Skeletal muscle satellite cell (primary cell): Measurements from ENCODE around the gene ATP4A.

Experiments used
- H3K27me3 ChIP-seq: 2 replicates; pipeline ENCODE4 v1.7.0; 2013; ENCODE audit warnings: low read length; ENCODE audit not compliant: control insufficient read depth, insufficient read depth
- H3K36me3 ChIP-seq: 2 replicates; pipeline ENCODE4 v1.7.0; 2013; ENCODE audit warnings: mild to moderate bottlenecking, control low read depth, low read length; ENCODE audit not compliant: insufficient read depth
- H3K4me1 ChIP-seq: 2 replicates; pipeline ENCODE4 v1.7.0; 2013; ENCODE audit warnings: low read length; ENCODE audit not compliant: control insufficient read depth, insufficient read depth
- H3K4me2 ChIP-seq: 2 replicates; pipeline ENCODE4 v1.7.0; 2013; ENCODE audit warnings: mild to moderate bottlenecking, low read length
- H3K4me3 ChIP-seq: 2 replicates; pipeline ENCODE4 v1.7.0; 2013; ENCODE audit warnings: low read length
- H3K9ac ChIP-seq: 2 replicates; pipeline ENCODE4 v1.7.0; 2013; ENCODE audit warnings: mild to moderate bottlenecking, low read depth, low read length, moderate library complexity
- H3K9me3 ChIP-seq: replicated peaks from 2 replicates; pipeline ENCODE4 v1.7.0; 2013; ENCODE audit warnings: mild to moderate bottlenecking, control low read depth, low read length

The ATP4A gene

DNA sequence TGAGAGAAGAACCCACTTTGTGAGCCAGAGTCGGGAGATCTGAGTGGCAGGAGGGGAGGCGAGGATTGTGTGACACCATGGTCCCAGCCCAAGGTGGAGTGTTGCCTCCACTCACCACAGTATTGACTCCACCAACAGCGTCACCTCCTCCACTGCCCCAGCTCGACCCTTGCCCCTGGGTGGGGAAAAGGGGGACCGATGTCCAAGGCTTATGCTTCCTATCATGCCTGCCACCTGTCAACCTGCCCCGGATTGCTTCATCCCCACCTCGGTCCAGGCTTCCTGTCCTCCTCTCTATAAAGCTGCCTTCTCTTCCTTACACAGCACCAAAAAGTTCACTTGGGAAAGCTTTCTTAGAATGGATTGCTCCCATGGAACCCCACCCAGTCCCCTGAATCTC lies 57.4 kb downstream of the ATP4A start:
- H3K36me3 ChIP-seq: no peaks in the 10 kb centered on the region
- peaks cover 11% of the 10 kb centered on the region for H3K4me1 ChIP-seq
- no peak overlapping the region for H3K4me2 ChIP-seq
- no peaks in the 10 kb centered on the region for H3K9me3 ChIP-seq
- H3K9ac ChIP-seq: no peak overlapping the region
- no peak overlapping the region for H3K4me3 ChIP-seq
- H3K27me3 ChIP-seq: peaks cover 79% of the 10 kb centered on the region

DNA sequence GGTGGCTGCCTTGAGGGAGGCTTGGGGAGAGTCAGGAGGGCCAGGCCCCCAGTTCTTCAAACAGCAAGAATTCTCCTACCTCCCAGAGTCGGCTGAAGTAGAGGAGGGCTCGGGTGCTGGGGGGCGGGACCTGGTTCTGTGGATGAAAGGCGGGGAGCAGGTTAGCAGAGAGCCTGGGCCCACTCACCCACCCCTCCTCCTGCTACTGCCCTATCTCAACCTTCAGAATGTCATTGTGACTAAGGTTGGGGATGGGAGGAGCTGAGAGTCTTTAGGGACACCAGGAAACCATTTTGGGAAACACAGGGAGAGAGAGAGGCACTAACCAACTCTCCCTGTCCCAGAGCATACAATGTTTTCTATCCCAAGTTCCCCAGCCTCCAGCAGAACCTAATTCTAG lies 60.7 kb downstream of the ATP4A start:
- no peaks in the 10 kb centered on the region for H3K36me3 ChIP-seq
- no peaks in the 10 kb centered on the region for H3K4me1 ChIP-seq
- H3K4me2 ChIP-seq: no peak overlapping the region
- no peaks in the 10 kb centered on the region for H3K9me3 ChIP-seq
- H3K4me3 ChIP-seq: no peak overlapping the region
- H3K27me3 ChIP-seq: peaks cover 70% of the 10 kb centered on the region
- no peak overlapping the region for H3K9ac ChIP-seq

DNA sequence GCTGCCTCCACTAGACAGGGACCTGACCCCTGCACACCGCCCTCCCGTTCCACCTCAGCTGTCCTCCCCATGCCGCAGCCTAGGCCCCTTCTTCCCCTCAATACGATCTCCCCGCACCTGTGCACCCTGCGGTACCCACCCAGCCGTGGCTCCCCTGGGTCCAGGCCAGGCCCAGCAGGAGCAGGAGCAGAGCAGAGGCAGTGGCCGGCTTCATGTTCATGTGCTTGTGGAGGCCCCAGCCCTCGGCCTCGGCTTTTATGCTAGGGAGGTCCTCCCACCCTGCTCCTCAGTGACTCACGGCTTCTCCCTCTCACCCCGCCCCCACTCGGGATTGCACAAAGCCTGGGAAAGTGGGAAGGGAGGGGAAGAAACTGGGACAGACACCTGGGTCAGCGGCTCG lies 61.8 kb downstream of the ATP4A start:
- H3K4me1 ChIP-seq: no peaks in the 10 kb centered on the region
- H3K4me3 ChIP-seq: no peak overlapping the region
- H3K27me3 ChIP-seq: peaks cover 67% of the 10 kb centered on the region
- H3K9ac ChIP-seq: no peak overlapping the region
- no peaks in the 10 kb centered on the region for H3K9me3 ChIP-seq
- no peaks in the 10 kb centered on the region for H3K36me3 ChIP-seq
- H3K4me2 ChIP-seq: no peak overlapping the region

DNA sequence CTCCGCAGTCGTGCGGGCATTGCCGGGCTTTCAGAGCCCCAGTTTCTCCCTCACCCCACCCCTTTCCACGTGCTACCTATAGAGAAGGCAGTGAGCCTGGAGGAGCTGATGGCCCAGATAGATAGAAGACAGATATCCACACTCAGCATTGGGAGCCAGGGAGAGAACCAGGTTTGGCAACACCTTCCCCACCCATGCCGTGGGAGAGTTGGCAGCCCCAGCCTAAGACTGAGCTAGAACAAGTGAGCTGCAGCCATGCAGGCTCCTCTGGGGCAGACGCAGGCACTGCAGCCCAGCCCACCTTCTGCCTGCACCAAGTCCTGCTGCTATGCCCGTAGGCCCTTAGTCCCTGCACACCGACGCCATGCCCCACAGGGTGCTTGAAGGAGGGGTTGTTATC lies 62.8 kb downstream of the ATP4A start:
- Histone ChIP-seq H3K36me3 (no peaks in the 10 kb centered on the region), H3K4me3 (no peak overlapping the region), H3K4me2 (no peak overlapping the region), H3K9me3 (no peaks in the 10 kb centered on the region), H3K4me1 (no peaks in the 10 kb centered on the region), H3K27me3 (peaks cover 58% of the 10 kb centered on the region), H3K9ac (no peak overlapping the region)
